Measurements from ENCODE around the gene GRIK2. TPM values are rescaled to one million over a fixed set of nuclear protein-coding genes. Genes with fewer than 3 reads are reported as not detected.
A peak's percentile ranks its signal among the peaks of the same experiment; 100 is the strongest.

The GRIK2 gene
- total RNA-seq, 4 donors from 2014 or later: 0.47 to 7.8 (median 1.7) TPM

DNA sequence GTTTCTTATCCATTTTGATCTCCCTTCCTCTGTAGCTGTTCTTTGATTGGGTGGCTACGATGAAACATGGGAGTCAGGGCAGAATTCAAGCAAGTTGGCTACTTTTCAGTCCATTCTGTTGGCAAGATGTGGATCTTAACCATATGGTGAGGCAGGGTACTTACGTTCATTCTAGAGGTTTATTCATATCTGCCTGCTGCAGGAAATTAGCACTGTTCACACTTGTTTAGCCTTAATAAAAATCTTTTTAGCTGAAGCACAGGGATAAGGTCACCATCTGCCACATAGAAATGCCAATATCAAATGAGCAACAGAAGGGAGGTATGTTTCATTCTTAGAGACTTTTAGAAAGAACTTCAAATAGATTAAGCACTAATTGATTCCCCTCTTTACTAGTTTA lies 83.9 kb downstream of the GRIK2 start:
- TF ChIP-seq, protein P1, sequence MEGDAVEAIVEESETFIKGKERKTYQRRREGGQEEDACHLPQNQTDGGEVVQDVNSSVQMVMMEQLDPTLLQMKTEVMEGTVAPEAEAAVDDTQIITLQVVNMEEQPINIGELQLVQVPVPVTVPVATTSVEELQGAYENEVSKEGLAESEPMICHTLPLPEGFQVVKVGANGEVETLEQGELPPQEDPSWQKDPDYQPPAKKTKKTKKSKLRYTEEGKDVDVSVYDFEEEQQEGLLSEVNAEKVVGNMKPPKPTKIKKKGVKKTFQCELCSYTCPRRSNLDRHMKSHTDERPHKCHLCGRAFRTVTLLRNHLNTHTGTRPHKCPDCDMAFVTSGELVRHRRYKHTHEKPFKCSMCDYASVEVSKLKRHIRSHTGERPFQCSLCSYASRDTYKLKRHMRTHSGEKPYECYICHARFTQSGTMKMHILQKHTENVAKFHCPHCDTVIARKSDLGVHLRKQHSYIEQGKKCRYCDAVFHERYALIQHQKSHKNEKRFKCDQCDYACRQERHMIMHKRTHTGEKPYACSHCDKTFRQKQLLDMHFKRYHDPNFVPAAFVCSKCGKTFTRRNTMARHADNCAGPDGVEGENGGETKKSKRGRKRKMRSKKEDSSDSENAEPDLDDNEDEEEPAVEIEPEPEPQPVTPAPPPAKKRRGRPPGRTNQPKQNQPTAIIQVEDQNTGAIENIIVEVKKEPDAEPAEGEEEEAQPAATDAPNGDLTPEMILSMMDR (IDR thresholded peaks at IDR 0.05): no peak
- ATAC-seq (ENCODE audit: low FRiP score) (no peak), DNase-seq (ENCODE audit: low spot score) (no peak)

DNA sequence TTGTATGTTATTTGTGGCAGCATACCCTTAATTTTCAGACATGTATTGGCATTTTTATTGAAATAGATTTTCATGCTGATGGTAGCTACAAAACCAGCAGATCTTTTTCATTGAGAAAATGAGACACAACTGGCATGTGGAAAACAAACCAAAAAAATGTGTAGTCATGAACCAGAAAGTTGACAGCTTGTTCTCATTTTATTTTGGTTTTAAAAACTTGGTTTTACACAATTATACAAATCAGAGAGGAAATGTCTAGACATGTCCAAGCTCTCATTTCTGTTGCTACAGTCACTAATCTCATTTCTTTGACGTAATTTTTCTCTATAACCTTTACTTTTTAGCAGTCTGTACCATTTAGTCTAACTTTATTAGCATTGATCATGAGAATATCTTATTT lies 85.4 kb downstream of the GRIK2 start:
- ATAC-seq (ENCODE audit: low FRiP score): no peak
- TF ChIP-seq, protein P1 (IDR thresholded peaks at IDR 0.05): no peak
- no peak for DNase-seq (ENCODE audit: low spot score)

DNA sequence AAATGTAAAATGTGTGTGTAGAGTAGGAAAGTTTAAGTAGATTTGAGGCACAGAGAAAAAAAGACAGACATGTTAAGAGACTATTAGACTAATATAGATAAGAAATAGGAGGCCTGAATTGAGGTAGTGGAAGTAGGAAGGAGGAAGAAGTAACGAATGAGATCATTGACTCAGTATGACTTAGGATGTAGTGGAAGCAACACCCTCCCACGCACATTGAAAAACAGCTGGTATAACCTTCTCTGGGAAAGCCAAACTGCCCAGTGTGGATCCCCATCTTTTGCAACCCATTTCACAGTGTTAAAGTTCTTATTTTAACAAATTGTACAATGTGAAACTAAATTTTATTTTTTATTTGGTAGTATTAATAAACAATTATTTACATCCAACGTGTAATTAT lies 89.1 kb downstream of the GRIK2 start:
- DNase-seq (ENCODE audit: low spot score) (no peak), ATAC-seq (ENCODE audit: low FRiP score) (no peak)
- TF ChIP-seq, protein P1 (IDR thresholded peaks at IDR 0.05): no peak

DNA sequence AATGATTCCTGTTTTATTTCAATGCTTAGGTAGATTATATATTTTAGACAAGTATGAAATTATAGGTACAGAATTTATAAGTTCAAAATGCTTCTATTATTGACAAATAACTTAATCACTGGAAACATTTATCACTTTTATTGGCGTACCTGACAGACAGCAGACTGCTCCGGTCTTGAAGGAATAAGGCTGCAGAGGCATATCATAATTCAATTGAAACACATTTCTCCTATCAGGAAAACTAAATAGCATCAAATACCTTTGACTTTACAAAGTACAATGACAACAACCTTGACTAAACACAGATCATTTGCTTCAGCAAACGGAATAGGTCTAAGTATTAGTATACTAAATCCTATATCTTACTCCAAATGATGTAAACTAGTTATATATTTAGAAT lies 91.3 kb downstream of the GRIK2 start:
- TF ChIP-seq, protein P1 (IDR thresholded peaks at IDR 0.05): no peak
- DNase-seq (ENCODE audit: low spot score) (no peak), ATAC-seq (ENCODE audit: low FRiP score) (no peak)

DNA sequence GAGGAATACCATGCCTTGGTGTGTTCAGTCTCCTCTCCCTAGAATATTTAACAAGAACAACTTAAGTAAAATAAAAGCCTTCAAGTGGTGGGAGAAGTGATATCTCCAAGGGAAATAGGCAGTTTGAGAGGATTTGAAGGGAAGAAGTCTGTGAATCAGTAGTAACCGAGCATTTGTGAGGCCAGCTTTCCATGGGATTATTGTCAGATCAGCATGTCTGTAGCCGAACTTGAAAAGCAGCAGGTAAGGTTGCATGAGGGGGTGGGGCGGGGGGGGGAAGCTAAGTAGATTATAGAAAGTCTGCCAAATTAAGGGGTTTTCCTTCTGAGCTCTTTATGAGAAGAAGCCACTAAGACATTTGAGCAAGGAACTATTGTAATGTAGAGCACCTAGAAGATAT lies 92.6 kb downstream of the GRIK2 start:
- TF ChIP-seq, protein P1 (IDR thresholded peaks at IDR 0.05): no peak
- ATAC-seq (ENCODE audit: low FRiP score): no peak
- DNase-seq (ENCODE audit: low spot score): no peak

DNA sequence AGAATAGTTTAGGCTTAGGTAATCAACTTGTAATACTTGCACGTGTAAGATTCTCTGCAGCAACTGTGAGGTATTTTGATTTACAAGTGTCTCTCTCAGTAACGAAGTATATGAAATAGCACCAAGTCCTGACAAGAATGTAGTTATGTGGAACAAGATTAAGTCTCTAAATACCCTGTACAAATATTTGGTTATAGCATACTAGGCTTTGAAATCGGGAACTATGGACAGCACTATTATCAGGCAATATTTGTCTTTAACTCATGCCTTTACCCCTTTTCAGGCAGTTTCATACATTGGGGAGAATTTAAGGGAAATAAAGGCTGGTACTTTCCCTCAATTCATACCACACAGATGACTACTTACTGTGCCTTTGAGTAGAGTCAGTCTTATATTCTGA lies 93.2 kb downstream of the GRIK2 start:
- TF ChIP-seq, protein P1 (IDR thresholded peaks at IDR 0.05): no peak
- no peak for DNase-seq (ENCODE audit: low spot score)
- ATAC-seq (ENCODE audit: low FRiP score): no peak

DNA sequence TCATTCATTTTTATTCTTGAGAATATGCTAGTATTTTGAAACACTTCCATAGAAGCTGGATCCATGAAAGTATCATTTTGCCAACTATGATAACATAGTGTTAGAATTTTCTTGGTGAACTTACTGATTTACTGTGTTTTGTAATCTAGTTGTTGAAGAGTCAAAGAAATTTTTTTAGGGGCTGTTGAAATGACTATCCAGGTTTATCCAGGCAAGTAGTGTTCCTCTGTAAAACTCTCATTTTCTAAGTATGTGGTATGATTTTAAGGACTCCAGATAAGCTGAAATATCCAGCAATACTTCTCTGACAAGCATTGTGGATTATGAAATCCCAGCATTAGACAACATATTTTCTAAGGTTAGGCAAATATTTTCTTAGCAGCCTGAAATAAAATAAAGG lies 95.9 kb downstream of the GRIK2 start:
- ATAC-seq (ENCODE audit: low FRiP score) (peak; percentile 62), DNase-seq (ENCODE audit: low spot score) (no peak)
- TF ChIP-seq, protein P1 (IDR thresholded peaks at IDR 0.05): no peak

Measured in omental fat pad (tissue), 4 donors.